GM21825 (cell line): ENCODE results near the gene CD99L2.

Source experiments
- ATAC-seq: cut with Tn5 transposase; IDR thresholded peaks from one replicate; pipeline ENCODE4 v1.9.1; 2021; ENCODE audit warnings: mild to moderate bottlenecking, moderate library complexity; ENCODE audit not compliant: unreplicated experiment

Gene CD99L2

GRCh38 chrX:150766351-150767044 lies 132.0 kb downstream of the CD99L2 start:
- ATAC-seq = no peak

- no peak for ATAC-seq
These were observed 132.6 kb downstream of the CD99L2 start for GRCh38 chrX:150765782-150766350.

GRCh38 chrX:150765237-150765636 lies 133.2 kb downstream of the CD99L2 start:
- ATAC-seq = no peak

GRCh38 chrX:150763810-150764209 lies 134.7 kb downstream of the CD99L2 start:
- no peak for ATAC-seq

- ATAC-seq = no peak
These were observed 135.1 kb downstream of the CD99L2 start for GRCh38 chrX:150763303-150763797.

GRCh38 chrX:150762258-150763165 lies 136.0 kb downstream of the CD99L2 start:
- ATAC-seq = no peak

GRCh38 chrX:150761819-150762216 lies 136.7 kb downstream of the CD99L2 start:
- ATAC-seq = no peak

- ATAC-seq = no peak
These were observed 137.2 kb downstream of the CD99L2 start for GRCh38 chrX:150761176-150761818.

- ATAC-seq = no peak
These were observed 138.7 kb downstream of the CD99L2 start for GRCh38 chrX:150759568-150760416.

GRCh38 chrX:150757371-150757770 lies 141.1 kb downstream of the CD99L2 start:
- ATAC-seq = no peak

GRCh38 chrX:150753968-150754367 lies 144.5 kb downstream of the CD99L2 start:
- ATAC-seq = no peak

- ATAC-seq = no peak
These were observed 145.1 kb downstream of the CD99L2 start for GRCh38 chrX:150753357-150753756.

- no peak for ATAC-seq
These were observed 146.3 kb downstream of the CD99L2 start for GRCh38 chrX:150752124-150752523.

GRCh38 chrX:150736475-150736874 lies 162.0 kb downstream of the CD99L2 start:
- no peak for ATAC-seq

GRCh38 chrX:150731795-150732194 lies 166.7 kb downstream of the CD99L2 start:
- no peak for ATAC-seq

- ATAC-seq = no peak
These were observed 167.7 kb downstream of the CD99L2 start for GRCh38 chrX:150730719-150731118.

- no peak for ATAC-seq
These were observed 168.5 kb downstream of the CD99L2 start for GRCh38 chrX:150729956-150730355.

- no peak for ATAC-seq
These were observed 178.8 kb downstream of the CD99L2 start for GRCh38 chrX:150719621-150720020.
